ENCODE results near the gene PADI1. TPM values are rescaled to one million over a fixed set of nuclear protein-coding genes. Genes with fewer than 3 reads are reported as not detected.

Gene PADI1
- total RNA-seq, 2 donors from 2014 or later: not detected

DNA sequence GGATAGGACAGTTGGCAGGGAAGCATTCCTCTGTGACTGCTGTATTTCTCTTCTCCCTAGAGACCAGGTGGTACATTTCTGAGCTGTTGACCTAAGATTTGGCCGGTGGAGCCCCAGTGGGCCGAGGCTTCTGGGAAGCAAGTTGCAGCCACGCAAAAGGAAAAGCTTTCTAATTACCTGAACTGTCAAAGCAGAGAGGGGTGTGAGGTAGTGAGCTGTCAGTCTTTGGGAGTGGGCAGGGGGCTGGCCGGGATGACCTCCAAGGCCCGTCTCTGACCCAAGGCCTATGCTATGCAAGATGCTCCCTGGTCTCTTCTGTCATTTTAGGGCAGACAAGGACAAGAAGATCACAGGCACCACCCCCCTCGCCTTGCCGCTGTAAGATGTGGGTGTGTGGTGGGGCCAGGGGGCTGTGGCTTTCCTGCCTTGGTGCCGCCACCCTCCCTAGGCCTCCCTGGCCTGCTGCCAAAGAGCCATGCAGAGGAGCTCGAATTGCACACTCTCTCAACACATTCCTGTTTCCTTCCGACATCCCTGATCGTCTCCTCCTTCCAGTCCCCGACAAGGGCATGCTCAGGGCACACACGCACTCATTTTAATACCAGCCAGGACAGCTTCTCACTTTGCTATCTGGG is 7.7 kb downstream of the PADI1 start:
- H3K9me3 Mint-ChIP-seq: no peaks in the 10 kb centered on the region
- no peaks in the 10 kb centered on the region for H3K36me3 Mint-ChIP-seq (ENCODE audit: low read depth)
- H3K4me1 Mint-ChIP-seq: peaks cover 19% of the 10 kb centered on the region
- ATAC-seq (replicated peaks): no peak
- peaks cover 42% of the 10 kb centered on the region for H3K27me3 Mint-ChIP-seq
- no peak overlapping the region for H3K27ac Mint-ChIP-seq
- peak overlapping the region; percentile 47 for H3K4me3 Mint-ChIP-seq

DNA sequence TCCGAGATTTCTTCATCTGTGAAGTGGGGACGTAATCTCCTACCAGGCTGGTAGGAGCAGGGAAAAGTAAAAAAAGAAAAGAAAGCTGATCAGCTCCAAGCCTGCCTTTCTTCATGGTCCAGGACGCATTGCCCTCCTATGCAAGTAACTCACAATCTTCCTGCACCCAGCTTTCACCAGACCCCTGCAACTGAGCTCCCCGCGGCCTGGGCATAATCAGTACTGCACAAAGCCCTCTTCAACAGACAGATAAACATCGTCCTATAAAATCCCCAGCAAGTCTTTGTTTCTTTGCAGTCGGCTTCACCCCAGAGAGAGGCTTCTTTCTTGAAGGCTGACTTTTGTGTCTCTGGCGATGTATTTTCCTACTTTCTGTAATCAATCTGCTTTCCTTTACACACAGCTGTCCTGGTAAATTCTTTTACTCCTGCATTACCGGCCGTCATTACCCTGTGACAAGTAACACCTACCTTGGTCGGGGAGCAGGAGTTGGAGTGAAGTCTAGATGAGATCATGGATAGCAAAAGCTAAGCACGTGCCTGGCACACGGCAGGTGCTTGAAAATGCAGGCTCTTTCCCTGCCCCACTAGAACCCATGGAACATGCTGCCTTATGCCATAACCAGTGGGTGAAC is 8.3 kb downstream of the PADI1 start:
- peak overlapping the region; percentile 47 for H3K4me3 Mint-ChIP-seq
- peaks cover 42% of the 10 kb centered on the region for H3K27me3 Mint-ChIP-seq
- no peak for ATAC-seq (replicated peaks)
- H3K36me3 Mint-ChIP-seq (ENCODE audit: low read depth): no peaks in the 10 kb centered on the region
- H3K9me3 Mint-ChIP-seq: no peaks in the 10 kb centered on the region
- peaks cover 15% of the 10 kb centered on the region for H3K4me1 Mint-ChIP-seq
- no peak overlapping the region for H3K27ac Mint-ChIP-seq

DNA sequence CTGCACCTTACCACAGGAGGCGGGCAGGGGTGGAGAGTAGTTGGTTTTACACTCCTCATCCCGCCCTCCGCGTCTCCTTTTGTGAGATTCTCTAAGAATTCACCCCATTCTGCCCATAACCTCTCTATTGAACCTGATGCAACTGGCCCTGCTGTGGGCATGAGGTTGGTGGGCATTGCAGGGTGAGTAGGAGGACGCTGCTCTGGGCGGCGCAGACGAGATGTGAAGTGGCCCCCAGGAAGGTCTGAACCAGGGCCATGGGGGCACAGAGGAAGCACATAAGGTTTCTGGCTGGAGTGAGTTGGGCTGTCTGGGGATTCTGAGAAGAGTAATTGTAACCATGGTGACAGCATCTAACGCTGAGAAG is 8.8 kb downstream of the PADI1 start:
- Mint-ChIP-seq H3K27ac (no peak overlapping the region), H3K4me3 (no peak overlapping the region), H3K27me3 (peaks cover 42% of the 10 kb centered on the region), H3K36me3 (ENCODE audit: low read depth) (no peaks in the 10 kb centered on the region), H3K9me3 (no peaks in the 10 kb centered on the region), H3K4me1 (peaks cover 15% of the 10 kb centered on the region)
- ATAC-seq (replicated peaks): no peak

DNA sequence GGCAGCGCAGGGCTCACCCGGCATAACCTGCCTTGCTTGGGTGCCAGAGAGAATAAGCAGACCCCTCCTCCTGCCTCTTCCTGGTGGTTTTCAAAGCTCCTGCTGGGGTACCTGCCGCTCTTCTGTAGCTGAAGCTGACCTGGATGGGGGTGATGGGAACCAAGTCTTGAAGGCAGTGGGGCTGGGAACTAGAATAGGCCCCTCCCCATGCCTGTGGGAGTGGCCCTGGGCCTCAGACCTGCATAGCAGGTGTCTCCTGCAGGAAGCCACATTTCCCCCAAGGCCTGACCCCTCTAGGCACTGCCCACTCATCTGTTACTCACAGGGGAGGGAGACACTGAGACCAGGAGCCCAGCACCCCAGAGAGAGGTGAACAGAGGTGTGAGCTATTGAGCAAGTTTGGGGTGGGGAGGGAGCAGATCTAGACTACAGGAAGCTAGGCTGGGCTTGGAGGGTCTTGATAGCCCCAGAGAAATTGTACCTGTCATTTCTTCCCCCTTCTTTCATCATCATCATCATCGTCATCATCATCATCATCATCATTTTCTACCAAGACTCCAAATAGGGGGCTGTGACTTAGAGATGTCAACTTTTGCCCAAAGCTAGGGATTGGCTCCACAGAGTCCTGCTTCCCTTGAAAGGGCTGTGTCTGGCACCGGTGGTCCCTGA is 10.1 kb downstream of the PADI1 start:
- H3K27ac Mint-ChIP-seq: no peak overlapping the region

DNA sequence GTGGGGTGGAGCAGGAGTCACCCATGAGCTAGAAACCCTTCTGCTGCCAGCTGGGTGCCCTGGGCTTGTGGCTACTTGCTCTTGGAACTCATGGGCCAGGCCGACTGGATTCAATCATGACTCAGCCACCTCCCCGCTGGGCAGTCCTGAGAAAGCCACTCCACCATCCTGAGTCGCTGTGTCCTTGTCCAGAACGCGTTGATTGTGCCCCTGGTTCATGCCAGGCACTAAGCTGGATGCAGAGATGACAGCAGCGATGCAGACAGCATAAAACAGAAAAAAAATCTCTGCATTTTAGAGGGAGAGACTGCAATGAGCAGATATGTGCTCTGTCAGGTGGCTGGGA is 10.6 kb downstream of the PADI1 start:
- H3K27me3 Mint-ChIP-seq: peaks cover 39% of the 10 kb centered on the region
- no peak for ATAC-seq (replicated peaks)
- H3K9me3 Mint-ChIP-seq: no peaks in the 10 kb centered on the region
- no peak overlapping the region for H3K4me3 Mint-ChIP-seq
- no peak overlapping the region for H3K27ac Mint-ChIP-seq
- H3K4me1 Mint-ChIP-seq: peaks cover 15% of the 10 kb centered on the region
- H3K36me3 Mint-ChIP-seq (ENCODE audit: low read depth): no peaks in the 10 kb centered on the region

More for the DNA sequence above, 10.1 kb downstream of the PADI1 start:
- Mint-ChIP-seq H3K4me1 (peaks cover 15% of the 10 kb centered on the region), H3K9me3 (no peaks in the 10 kb centered on the region), H3K4me3 (no peak overlapping the region), H3K27me3 (peaks cover 39% of the 10 kb centered on the region), H3K36me3 (ENCODE audit: low read depth) (no peaks in the 10 kb centered on the region)
- no peak for ATAC-seq (replicated peaks)

DNA sequence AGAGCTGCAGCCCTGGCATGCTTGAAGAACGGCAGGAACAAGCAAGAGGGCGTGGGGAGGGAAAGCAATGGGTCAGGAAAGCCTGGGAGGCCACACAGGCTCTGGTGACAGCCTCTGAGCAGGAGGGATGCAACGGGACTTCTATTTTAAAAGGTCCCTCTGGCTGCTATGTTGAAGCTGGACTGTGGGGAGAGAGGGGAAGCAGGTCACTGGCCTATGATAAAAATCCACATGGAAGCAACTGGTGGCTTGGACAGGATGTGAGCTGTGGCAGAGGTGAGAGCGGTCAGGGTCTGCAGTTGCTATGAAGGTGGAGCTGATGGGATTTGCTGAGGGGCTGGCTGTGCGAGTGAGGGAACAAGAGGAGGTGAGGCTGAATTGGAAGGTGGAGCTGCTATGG is 11.2 kb downstream of the PADI1 start:
- peaks cover 39% of the 10 kb centered on the region for H3K27me3 Mint-ChIP-seq
- no peak for ATAC-seq (replicated peaks)
- no peaks in the 10 kb centered on the region for H3K36me3 Mint-ChIP-seq (ENCODE audit: low read depth)
- H3K27ac Mint-ChIP-seq: no peak overlapping the region
- peaks cover 15% of the 10 kb centered on the region for H3K4me1 Mint-ChIP-seq
- H3K4me3 Mint-ChIP-seq: no peak overlapping the region
- no peaks in the 10 kb centered on the region for H3K9me3 Mint-ChIP-seq

DNA sequence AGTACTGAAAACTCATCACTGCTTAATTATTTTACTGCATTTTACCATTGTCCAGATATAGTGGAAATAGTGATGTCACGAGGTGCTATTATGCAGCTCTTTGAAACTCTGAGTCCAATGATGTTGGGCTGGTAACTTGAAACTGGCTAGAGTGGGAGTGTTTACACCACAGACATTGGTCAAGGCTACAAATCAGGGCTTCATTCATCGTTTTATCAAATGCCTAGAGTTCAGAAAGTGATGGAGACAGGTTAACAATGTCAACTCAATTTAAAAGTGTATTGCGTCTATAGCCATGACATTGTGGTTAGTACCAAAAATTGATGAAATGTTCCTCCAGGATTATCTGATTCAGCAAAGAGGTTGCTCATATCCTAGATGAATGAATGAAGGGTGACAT is 12.7 kb downstream of the PADI1 start:
- no peak overlapping the region for H3K27ac Mint-ChIP-seq
- H3K4me3 Mint-ChIP-seq: no peak overlapping the region
- peaks cover 10% of the 10 kb centered on the region for H3K4me1 Mint-ChIP-seq
- peaks cover 40% of the 10 kb centered on the region for H3K27me3 Mint-ChIP-seq
- no peaks in the 10 kb centered on the region for H3K36me3 Mint-ChIP-seq (ENCODE audit: low read depth)
- ATAC-seq (replicated peaks): no peak
- H3K9me3 Mint-ChIP-seq: no peaks in the 10 kb centered on the region

DNA sequence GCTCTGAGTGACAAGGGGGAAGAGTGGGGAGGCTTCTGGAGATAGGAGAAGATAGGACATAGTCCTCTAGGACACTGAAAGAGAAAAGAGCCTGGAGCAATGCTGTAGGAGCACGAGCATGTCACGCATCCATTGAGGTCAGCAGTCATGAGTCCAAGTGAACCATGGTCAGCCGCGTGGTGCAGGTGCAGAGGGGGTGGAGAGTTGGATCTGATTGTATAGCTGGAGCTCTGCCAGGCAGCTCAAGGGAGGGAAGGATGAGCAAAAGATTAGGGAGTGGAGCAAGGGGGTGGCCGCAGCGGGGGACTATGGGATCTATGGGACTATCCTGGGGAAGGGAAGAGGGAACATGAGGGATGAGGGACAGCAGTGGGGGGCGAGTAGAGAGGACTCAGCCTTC is 14.0 kb downstream of the PADI1 start:
- Mint-ChIP-seq H3K36me3 (ENCODE audit: low read depth) (no peaks in the 10 kb centered on the region), H3K4me3 (no peak overlapping the region), H3K9me3 (no peaks in the 10 kb centered on the region), H3K4me1 (no peaks in the 10 kb centered on the region), H3K27me3 (peaks cover 27% of the 10 kb centered on the region), H3K27ac (no peak overlapping the region)
- ATAC-seq (replicated peaks): no peak

DNA sequence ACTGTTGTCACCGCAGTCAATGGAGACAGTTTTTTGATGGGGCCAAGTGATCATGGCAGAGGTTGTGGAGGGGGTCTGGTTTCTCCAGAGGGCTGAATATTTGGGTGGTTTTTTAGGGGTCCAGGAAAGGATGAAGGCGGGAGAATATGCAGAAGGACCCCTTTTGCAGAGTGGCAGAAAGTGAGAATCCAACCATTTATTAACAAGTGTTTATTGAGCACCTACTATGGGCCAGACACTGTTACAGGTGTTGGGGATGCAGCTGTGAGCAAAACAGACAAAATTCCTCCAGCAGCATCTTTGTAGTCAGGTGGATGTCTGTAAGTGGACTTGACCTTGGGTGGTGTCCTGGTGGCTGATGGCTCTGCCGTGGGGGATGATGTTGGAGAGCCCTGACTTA is 15.4 kb downstream of the PADI1 start:
- Mint-ChIP-seq H3K4me1 (no peaks in the 10 kb centered on the region), H3K4me3 (no peak overlapping the region), H3K9me3 (no peaks in the 10 kb centered on the region), H3K27me3 (peaks cover 17% of the 10 kb centered on the region), H3K36me3 (ENCODE audit: low read depth) (no peaks in the 10 kb centered on the region), H3K27ac (no peak overlapping the region)
- ATAC-seq (replicated peaks): no peak

DNA sequence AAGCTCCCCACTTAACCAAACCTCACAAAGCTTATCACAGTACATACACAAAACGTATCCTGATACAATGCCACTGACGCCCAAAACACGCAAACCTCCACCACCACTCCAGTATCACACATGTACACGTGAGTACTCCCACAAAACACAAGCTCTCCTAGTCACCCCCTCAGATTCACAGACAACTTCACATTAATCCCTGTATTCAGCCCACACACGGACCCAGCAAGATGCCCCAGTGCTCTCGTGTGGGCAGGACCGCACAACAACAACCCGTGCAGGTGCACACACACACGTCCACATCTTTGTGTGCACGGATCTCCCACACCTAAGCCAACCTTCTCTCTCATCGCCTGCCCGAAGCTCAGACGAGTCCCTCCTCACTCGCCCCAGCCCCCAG is 17.6 kb downstream of the PADI1 start:
- no peaks in the 10 kb centered on the region for H3K4me1 Mint-ChIP-seq
- H3K27ac Mint-ChIP-seq: no peak overlapping the region
- ATAC-seq (replicated peaks): no peak
- H3K9me3 Mint-ChIP-seq: no peaks in the 10 kb centered on the region
- no peaks in the 10 kb centered on the region for H3K36me3 Mint-ChIP-seq (ENCODE audit: low read depth)
- H3K27me3 Mint-ChIP-seq: peaks cover 6% of the 10 kb centered on the region
- no peak overlapping the region for H3K4me3 Mint-ChIP-seq

DNA sequence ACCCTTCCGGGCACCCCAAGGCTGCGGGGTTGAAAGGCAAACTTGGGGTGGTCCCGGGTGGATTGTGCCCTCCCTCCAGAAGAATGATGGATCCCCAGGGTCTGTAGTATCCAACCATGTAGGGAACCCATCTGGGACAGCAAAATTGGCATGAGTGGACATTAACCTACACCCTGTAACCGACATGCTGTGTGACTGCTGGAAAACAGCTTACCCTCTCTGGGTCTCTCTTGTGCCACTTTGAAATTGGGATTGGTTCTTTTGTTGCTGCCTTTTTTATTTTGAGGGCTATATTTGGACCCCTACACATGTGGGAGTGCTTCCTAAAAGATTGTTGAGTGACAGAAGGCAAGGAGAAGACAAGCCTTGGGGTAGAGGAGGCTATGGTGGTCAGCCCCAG is 19.5 kb downstream of the PADI1 start:
- ATAC-seq (replicated peaks): no peak
- no peaks in the 10 kb centered on the region for H3K9me3 Mint-ChIP-seq
- no peaks in the 10 kb centered on the region for H3K36me3 Mint-ChIP-seq (ENCODE audit: low read depth)
- H3K27me3 Mint-ChIP-seq: peaks cover 6% of the 10 kb centered on the region
- no peak overlapping the region for H3K4me3 Mint-ChIP-seq
- no peaks in the 10 kb centered on the region for H3K4me1 Mint-ChIP-seq
- H3K27ac Mint-ChIP-seq: no peak overlapping the region

DNA sequence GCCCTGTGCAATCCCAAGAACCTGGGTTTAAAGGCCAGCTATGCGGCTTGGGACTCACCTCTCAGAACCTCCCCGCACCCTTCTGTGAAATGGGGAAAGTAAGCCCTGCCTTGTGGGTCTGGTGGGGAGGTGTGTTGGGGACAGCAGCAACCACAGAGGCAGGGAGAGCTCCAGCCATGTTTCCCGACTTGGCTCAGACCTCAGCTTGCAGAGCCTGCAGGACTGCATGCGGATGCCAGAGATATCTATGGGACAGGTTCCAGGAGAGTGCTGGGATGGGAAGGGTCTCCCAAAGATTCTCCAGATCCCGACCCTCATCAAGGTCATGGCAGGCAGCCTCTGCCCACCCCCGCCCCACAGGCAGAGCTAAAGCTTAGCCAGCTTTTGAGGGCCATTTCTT is 20.2 kb downstream of the PADI1 start:
- H3K27me3 Mint-ChIP-seq: peaks cover 6% of the 10 kb centered on the region
- ATAC-seq (replicated peaks): no peak
- H3K27ac Mint-ChIP-seq: no peak overlapping the region
- H3K9me3 Mint-ChIP-seq: no peaks in the 10 kb centered on the region
- no peaks in the 10 kb centered on the region for H3K36me3 Mint-ChIP-seq (ENCODE audit: low read depth)
- H3K4me3 Mint-ChIP-seq: no peak overlapping the region
- H3K4me1 Mint-ChIP-seq: no peaks in the 10 kb centered on the region

DNA sequence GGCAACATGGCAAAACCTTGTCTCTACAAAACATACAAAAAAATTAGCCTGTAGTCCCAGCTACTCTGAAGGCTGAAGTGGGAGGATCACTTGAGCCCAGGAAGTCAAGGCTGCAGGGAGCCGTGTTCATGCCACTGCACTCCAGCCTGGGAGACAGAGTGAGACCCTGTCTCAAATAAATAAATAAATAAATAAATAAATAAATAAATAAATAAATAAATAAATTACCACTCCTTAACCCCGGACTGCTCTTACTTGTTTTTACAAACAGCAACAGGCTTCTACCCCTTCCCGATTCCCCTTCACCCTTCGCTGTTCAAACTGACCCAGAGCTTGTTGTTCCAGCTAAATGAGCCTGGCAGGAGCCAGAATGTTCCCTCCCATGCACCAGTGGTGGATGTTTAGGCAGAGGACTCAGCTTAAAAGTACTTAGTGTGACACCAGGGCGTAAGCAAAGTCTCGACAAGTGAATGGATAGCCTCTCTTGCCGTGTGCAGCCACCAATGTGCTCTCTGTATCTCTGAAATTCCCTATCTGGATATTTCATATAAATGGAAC is 22.5 kb downstream of the PADI1 start:
- Mint-ChIP-seq H3K27ac (no peak overlapping the region), H3K4me1 (no peaks in the 10 kb centered on the region), H3K9me3 (no peaks in the 10 kb centered on the region), H3K4me3 (no peak overlapping the region), H3K27me3 (peaks cover 3% of the 10 kb centered on the region), H3K36me3 (ENCODE audit: low read depth) (no peaks in the 10 kb centered on the region)
- ATAC-seq (replicated peaks): no peak

DNA sequence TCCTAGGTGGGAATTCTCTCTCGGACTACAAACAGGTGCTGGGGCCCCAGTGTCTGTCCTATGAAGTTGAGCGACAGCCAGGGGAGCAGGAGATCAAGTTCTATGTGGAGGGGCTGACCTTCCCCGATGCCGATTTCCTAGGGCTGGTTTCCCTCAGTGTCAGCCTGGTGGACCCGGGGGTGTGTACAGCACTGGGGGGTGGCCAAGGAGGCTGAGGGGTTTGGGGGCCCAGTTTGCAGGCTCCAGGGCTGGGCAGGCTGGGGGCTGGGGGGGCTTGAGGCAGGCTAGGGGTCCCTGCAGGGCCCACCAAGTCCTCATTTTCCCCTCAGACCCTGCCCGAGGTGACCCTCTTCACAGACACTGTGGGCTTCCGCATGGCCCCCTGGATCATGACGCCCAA is 23.7 kb downstream of the PADI1 start:
- H3K4me1 Mint-ChIP-seq: no peaks in the 10 kb centered on the region

DNA sequence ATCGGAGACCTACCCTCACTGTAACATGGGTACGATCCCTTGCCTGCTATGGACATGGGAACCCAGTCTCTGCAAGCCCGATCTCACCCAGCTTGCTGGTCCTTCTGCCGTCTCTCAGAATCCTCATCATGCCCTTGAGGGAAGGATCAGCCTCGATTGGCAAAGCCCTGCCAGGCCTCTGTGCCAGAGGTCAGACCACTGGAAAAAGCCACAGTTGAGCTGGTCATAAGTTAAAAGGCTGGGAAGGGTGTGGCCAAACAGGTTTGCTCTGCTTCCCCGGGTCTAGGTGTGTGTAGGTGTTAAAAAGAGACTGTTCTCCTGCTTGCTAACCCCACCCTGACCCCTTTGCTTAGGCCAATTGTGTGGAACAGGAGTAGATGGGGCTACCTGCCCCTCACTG is 24.5 kb downstream of the PADI1 start:
- ATAC-seq (replicated peaks): no peak
- no peak overlapping the region for H3K4me3 Mint-ChIP-seq
- no peaks in the 10 kb centered on the region for H3K36me3 Mint-ChIP-seq (ENCODE audit: low read depth)

More for the DNA sequence above, 23.7 kb downstream of the PADI1 start:
- no peak for ATAC-seq (replicated peaks)
- Mint-ChIP-seq H3K36me3 (ENCODE audit: low read depth) (no peaks in the 10 kb centered on the region), H3K27me3 (peaks cover 4% of the 10 kb centered on the region), H3K27ac (no peak overlapping the region), H3K4me3 (no peak overlapping the region), H3K9me3 (no peaks in the 10 kb centered on the region)

More for the DNA sequence above, 24.5 kb downstream of the PADI1 start:
- Mint-ChIP-seq H3K27ac (no peak overlapping the region), H3K27me3 (peaks cover 4% of the 10 kb centered on the region), H3K9me3 (no peaks in the 10 kb centered on the region), H3K4me1 (no peaks in the 10 kb centered on the region)

Data from activated T-helper 17 cell treated with anti-CD3 and anti-CD28 coated beads, Interleukin-2, amount 50 U/mL, for 72 hours (primary cell).